ENCODE data around the gene PIGC.
"Not testable (repeated sequence)": the region's sequence is repeated elsewhere in the genome, so short reads cannot be mapped to it uniquely, and the experiment has no call there.

The PIGC gene

GRCh38 chr1:172465617-172466016, 21.7 kb upstream of the PIGC start:
- no peak for DNase-seq

GRCh38 chr1:172460887-172461315, 17.0 kb upstream of the PIGC start:
- DNase-seq: no peak

GRCh38 chr1:172460177-172460576, 16.3 kb upstream of the PIGC start:
- DNase-seq: no peak

- DNase-seq: no peak
These were observed 13.7 kb upstream of the PIGC start for GRCh38 chr1:172457479-172458130.

GRCh38 chr1:172456344-172456769, 12.5 kb upstream of the PIGC start:
- DNase-seq: no peak

- DNase-seq: no peak
These were observed 11.6 kb upstream of the PIGC start for GRCh38 chr1:172455451-172455850.

GRCh38 chr1:172453607-172454006, 9.7 kb upstream of the PIGC start:
- no peak for DNase-seq

GRCh38 chr1:172453153-172453545, 9.3 kb upstream of the PIGC start:
- no peak for DNase-seq

GRCh38 chr1:172452536-172453152, 8.8 kb upstream of the PIGC start:
- no peak for DNase-seq

- DNase-seq: peak; percentile 16
These were observed 7.2 kb upstream of the PIGC start for GRCh38 chr1:172451002-172451443.

GRCh38 chr1:172450524-172450885, 6.6 kb upstream of the PIGC start:
- DNase-seq: no peak

GRCh38 chr1:172449585-172450523, 6.0 kb upstream of the PIGC start:
- peak; percentile 21 for DNase-seq

- DNase-seq: no peak
These were observed 5.2 kb upstream of the PIGC start for GRCh38 chr1:172448995-172449584.

- DNase-seq: no peak
These were observed 3.8 kb upstream of the PIGC start for GRCh38 chr1:172447641-172448040.

GRCh38 chr1:172446547-172446946, 2.7 kb upstream of the PIGC start:
- DNase-seq: no peak

- no peak for DNase-seq
These were observed 865 bp downstream of the PIGC start for GRCh38 chr1:172442843-172443565.

GRCh38 chr1:172442404-172442803, 1.5 kb downstream of the PIGC start:
- no peak for DNase-seq

- not testable (repeated sequence) for DNase-seq
These were observed 6.7 kb downstream of the PIGC start for GRCh38 chr1:172437183-172437582.

GRCh38 chr1:172431721-172432192, 12.1 kb downstream of the PIGC start:
- peak; percentile 9 for DNase-seq

GRCh38 chr1:172431204-172431603, 12.7 kb downstream of the PIGC start:
- DNase-seq: no peak

GRCh38 chr1:172430128-172430454, 13.8 kb downstream of the PIGC start:
- no peak for DNase-seq

- no peak for DNase-seq
These were observed 14.3 kb downstream of the PIGC start for GRCh38 chr1:172429331-172430127.
